SHP77 treated with DMSO at 0.1 percent for 48 hours (cell line): ENCODE data around the gene ERMN.
"Not testable (repeated sequence)": the region's sequence is repeated elsewhere in the genome, so short reads cannot be mapped to it uniquely, and the experiment has no call there.

Experiments used
- DNase-seq: peaks from one replicate; lab custom pipeline; 2025; lab: John Stamatoyannopoulos, UW

The ERMN gene

GRCh38 chr2:157325786-157326185 lies at the start of gene ERMN:
Gene ERMN (minus strand): TSS chr2:157325824. CDS start chr2:157325642, 182 bp downstream.
- no peak for DNase-seq

GRCh38 chr2:157375384-157375783 lies 49.8 kb upstream of the ERMN start:
- no peak for DNase-seq

GRCh38 chr2:157368508-157368907 lies 42.9 kb upstream of the ERMN start:
- DNase-seq: not testable (repeated sequence)

GRCh38 chr2:157367704-157368103 lies 42.1 kb upstream of the ERMN start:
- DNase-seq: no peak

DNA sequence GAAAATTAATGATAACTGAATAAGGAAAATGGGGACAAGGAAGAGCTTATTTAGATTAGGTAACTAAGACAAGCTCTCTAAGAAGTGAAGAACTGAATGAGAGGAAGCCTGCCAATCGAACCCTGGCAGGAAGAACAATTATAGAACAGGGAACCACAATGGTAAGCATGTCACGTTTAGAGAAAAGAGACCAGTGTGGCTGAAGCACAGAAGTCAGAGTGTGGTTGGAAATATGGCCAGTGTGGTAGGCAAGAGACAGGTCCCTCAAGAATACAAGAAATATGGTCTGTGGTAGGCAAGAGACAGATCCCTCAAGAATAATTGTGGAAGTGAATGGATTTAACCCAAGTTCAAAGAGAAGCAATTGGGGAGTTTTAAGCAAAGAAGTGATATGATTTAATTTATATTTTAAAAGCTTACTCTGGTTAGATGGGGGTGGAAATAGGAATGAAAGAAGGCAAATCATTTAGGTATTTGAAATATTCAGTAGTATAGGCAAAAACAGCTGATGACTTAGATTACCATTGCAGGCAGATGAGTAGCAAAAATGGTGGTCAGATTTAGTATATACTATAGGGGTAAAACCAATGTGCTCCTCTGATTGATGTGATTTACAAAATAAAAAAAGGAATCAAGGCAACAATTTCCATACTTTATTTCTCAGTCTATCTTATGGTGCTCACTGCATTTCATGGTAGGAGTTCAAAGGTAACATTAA lies 38.8 kb upstream of the ERMN start:
- DNase-seq: no peak

GRCh38 chr2:157363612-157364101 lies 38.0 kb upstream of the ERMN start:
- DNase-seq: no peak

DNA sequence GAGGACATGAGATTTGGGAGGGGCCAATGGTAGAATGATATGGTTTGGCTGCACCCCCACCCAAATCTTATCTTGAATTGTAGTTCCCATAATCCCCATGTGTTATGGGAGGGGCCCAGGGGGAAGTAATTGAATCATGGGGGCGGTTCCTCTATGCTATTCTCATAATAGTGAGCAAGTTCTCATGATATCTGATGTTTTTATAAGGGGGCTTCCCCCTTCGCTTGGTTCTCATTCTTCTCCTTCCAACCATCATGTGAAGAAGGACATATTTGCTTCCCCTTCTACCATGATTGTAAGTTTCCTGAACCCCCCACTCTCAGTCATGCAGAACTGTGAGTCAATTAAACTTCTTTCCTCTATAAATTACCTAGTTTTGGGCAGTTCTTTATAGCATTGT lies 37.0 kb upstream of the ERMN start:
- DNase-seq: no peak

- no peak for DNase-seq
These were observed 35.9 kb upstream of the ERMN start for GRCh38 chr2:157361526-157361925.

GRCh38 chr2:157359628-157360027 lies 34.0 kb upstream of the ERMN start:
- no peak for DNase-seq

- DNase-seq: no peak
These were observed 30.0 kb upstream of the ERMN start for GRCh38 chr2:157355618-157356017.

GRCh38 chr2:157349949-157350515 lies 24.4 kb upstream of the ERMN start:
- DNase-seq: no peak

DNA sequence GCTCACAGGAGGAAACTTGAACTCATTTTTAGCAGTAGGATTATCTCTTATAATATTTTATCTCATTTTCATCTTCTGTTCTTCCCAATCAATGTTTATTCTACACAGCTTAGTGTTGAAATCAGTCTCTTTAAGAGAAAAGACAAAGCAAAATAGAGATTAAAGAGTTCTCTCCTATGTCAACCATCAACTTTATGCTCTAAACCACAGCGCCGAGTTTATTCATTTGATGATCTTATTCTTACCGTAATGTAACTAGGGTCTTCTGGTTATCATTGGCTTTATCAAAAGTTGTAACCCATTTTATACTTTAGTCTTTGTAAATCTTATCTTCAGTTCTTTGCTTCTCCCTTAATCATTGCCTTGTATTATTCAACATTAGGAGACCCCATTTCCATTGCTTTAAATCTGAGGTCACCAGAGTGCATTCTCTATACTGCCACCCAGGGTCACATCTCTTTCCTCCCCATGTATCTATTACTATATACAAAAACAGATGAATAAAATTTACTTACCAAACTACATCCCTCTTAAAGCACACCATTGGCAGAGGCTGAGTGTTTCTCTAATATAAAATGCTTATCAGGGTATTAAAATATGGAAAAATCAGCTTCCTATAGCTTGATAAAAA lies 22.8 kb upstream of the ERMN start:
- DNase-seq: no peak

DNA sequence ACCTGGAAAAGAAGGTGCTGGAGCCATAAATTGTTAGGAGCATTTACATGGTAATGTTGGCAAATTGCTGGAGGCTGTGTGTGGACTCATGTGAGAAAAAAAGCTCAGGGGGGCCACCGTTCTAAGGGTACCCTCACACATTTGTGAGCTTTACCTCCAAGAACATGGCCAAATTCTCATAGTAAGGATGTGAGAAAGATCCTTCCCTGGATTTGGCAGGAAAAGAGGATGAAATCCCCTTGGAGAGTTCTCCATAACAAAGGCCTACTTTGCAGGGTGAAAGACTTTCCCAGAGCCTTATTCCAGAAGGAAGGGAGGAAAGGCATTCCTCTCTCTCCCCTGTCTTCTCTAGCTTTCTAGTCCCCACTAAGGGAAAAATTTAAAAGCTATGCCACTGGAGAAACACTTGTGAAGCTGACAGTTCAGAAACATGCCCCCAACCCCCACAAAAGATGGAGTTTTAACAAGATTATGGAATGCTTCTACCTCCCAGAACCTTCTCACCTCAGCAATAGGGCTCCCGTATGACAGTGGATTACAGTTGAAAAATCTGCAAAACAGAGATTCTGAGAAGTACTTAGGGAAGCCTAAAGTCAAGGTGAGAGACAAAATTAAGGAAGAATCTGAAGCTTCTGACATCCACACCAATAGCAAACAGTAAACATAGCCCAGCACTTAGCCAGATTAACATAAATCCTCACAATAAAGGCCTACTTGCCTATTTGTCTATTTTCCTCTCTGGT lies 20.2 kb upstream of the ERMN start:
- no peak for DNase-seq

GRCh38 chr2:157341381-157341780 lies 15.8 kb upstream of the ERMN start:
- not testable (repeated sequence) for DNase-seq

DNA sequence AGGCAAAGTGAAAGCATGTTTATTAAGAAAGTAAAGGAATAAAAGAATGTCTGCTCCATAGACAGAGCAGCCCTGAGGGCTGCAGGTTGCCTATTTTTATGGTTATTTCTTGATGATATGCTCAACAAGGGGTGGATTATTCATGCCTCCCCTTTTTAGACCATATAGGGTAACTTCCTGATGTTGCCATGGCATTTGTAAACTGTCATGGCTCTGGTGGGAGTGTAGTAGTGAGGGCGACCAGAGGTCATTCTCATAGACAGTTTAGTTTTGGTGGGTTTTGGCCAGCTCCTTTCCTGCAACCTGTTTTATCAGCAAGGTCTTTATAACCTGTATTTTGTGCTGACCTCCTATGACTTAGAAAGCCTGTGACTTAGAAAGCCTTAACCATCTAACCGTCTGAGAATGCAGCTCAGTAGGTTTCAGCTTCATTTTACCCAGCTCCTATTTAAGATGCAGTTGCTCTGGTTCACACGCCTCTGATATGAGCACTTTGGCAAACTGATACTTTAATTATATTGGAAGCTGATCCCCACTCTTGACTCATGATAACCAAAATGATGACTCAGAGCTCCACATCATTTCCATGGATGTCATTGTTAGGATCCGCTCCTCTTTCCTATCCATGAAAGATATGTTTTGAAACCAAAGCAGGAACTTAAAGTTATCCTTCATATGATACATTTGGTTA lies 14.5 kb upstream of the ERMN start:
- no peak for DNase-seq

DNA sequence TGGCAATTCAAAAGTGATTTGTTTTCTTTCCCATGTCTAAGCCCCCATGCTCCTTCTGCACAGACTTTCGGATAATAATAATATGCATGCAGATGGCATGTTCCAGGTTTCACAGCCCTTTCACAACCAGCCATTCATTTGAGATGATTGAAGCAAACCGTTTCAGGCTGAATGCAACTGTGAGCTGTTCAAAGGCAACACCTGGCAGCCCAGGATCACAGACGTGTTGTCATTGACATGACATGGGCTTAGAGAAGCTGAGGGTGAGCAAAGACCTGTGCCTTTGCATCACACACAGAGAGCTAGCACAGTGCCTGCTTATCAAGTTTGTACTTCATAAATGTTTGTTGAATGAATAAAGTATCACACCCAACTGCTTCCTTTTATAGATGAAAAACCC lies 12.4 kb upstream of the ERMN start:
- no peak for DNase-seq

GRCh38 chr2:157336137-157337010 lies 10.8 kb upstream of the ERMN start:
- no peak for DNase-seq

GRCh38 chr2:157334797-157335196 lies 9.2 kb upstream of the ERMN start:
- no peak for DNase-seq

DNA sequence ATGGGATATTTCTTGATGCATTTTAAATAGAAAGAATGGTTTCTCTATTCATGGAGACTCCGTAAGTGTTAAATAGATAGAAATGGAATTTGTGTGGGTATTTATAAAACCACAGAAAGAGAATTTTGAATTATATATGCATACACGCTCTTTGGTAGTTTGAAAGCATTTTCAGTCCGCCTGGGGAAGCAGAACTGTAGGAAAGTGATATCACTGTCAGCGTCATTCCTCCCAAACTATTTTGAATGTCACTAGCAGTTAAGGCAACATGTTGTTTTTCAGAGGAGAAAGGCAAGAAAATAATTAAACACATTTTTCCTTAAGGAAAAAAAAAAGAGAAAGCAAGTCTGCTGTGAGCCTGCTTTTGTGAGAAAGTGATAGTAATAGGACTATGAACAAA lies 8.7 kb upstream of the ERMN start:
- no peak for DNase-seq

GRCh38 chr2:157333304-157334047 lies 7.9 kb upstream of the ERMN start:
- DNase-seq: no peak
